Kidney epithelial cell (primary cell): Measurements from ENCODE around the gene CADPS. TPM values are rescaled to one million over a fixed set of nuclear protein-coding genes. Genes with fewer than 3 reads are reported as not detected.

Experiments used
- DNase-seq: peaks from one replicate; pipeline ENCODE4 v3.0.0-alpha.2; 2010; ENCODE audit warnings: low read depth
- H3K27me3 ChIP-seq: 2 replicates; pipeline ENCODE4 v1.6.0; 2011; ENCODE audit warnings: low read length; ENCODE audit not compliant: control insufficient read depth, insufficient read depth
- H3K36me3 ChIP-seq: 2 replicates; pipeline ENCODE4 v1.5.1; 2011; ENCODE audit warnings: low read length; ENCODE audit not compliant: control insufficient read depth, insufficient read depth
- H3K4me3 ChIP-seq: 2 replicates; pipeline ENCODE4 v1.5.1; 2011; ENCODE audit warnings: low read depth, mild to moderate bottlenecking, control low read depth, low read length
- CTCF ChIP-seq: IDR thresholded peaks from 2 replicates; pipeline ENCODE4 v1.5.1; 2011; ENCODE audit warnings: mild to moderate bottlenecking, moderate library complexity, low read length, control low read depth, inconsistent platforms; ENCODE audit not compliant: insufficient read depth, poor library complexity, severe bottlenecking
- total RNA-seq: library from RNA; depleted of rRNA; stranded (reverse); fragments of >200 nt; gene quantifications from 2 replicates; pipeline ENCODE4 v1.2.3, GENCODE V29; 2015

Gene CADPS
- total RNA-seq, 1 donor from 2014 or later: 0.08 TPM

- H3K27me3 ChIP-seq: peaks cover 2% of the 10 kb centered on the region
- no peak overlapping the region for H3K4me3 ChIP-seq
- TF ChIP-seq CTCF: no peak
- H3K36me3 ChIP-seq: no peaks in the 10 kb centered on the region
- DNase-seq: no peak
These were observed 323.7 kb downstream of the CADPS start for GRCh38 chr3:62551556-62551955.

- no peak for TF ChIP-seq CTCF
- peaks cover 2% of the 10 kb centered on the region for H3K27me3 ChIP-seq
- DNase-seq: no peak
- no peak overlapping the region for H3K4me3 ChIP-seq
- H3K36me3 ChIP-seq: no peaks in the 10 kb centered on the region
These were observed 324.8 kb downstream of the CADPS start for GRCh38 chr3:62550439-62550838.

GRCh38 chr3:62548528-62549205 lies 326.5 kb downstream of the CADPS start:
- H3K36me3 ChIP-seq: no peaks in the 10 kb centered on the region
- no peak for TF ChIP-seq CTCF
- DNase-seq: no peak
- no peak overlapping the region for H3K4me3 ChIP-seq
- H3K27me3 ChIP-seq: peaks cover 2% of the 10 kb centered on the region

GRCh38 chr3:62546266-62546665 lies 328.9 kb downstream of the CADPS start:
- no peak for DNase-seq
- H3K36me3 ChIP-seq: no peaks in the 10 kb centered on the region
- no peak for TF ChIP-seq CTCF
- H3K4me3 ChIP-seq: no peak overlapping the region
- peaks cover 5% of the 10 kb centered on the region for H3K27me3 ChIP-seq

- H3K4me3 ChIP-seq: no peak overlapping the region
- H3K27me3 ChIP-seq: peaks cover 3% of the 10 kb centered on the region
- no peak for DNase-seq
- no peaks in the 10 kb centered on the region for H3K36me3 ChIP-seq
- no peak for TF ChIP-seq CTCF
These were observed 333.0 kb downstream of the CADPS start for GRCh38 chr3:62542185-62542584.

GRCh38 chr3:62539762-62540161 lies 335.5 kb downstream of the CADPS start:
- no peak for DNase-seq
- Histone ChIP-seq H3K27me3 (peaks cover 3% of the 10 kb centered on the region), H3K36me3 (no peaks in the 10 kb centered on the region), H3K4me3 (no peak overlapping the region)
- TF ChIP-seq CTCF: no peak
